HCT116 (cell line): ENCODE results near the gene OR14I1. TPM values are rescaled to one million over a fixed set of nuclear protein-coding genes. Genes with fewer than 3 reads are reported as not detected.

Experiments
- ATAC-seq: fragments of 200-7000 bp; cut with Tn5 transposase; 2 replicates; pipeline ENCODE4 v1.9.1; 2020; ENCODE audit warnings: mild to moderate bottlenecking, moderate library complexity
- BruUV-seq: library from RNA; stranded (reverse); fragments of 400-500 nt; replicated peaks from 2 replicates; lab custom pipeline; 2021; lab: Mats Ljungman, UMichigan
- CTCF ChIA-PET: fragments of 300-600 bp; sonication (Branson Sonifier 250); formaldehyde crosslinking; loops from one replicate; lab custom pipeline; 2021; ENCODE audit warnings: antibody characterized with exemption; lab: Charles Lee
- POLR2A ChIA-PET: fragments of 300-600, 350-600 bp; sonication (Branson Sonifier 250); formaldehyde crosslinking; loops from one replicate; lab custom pipeline; 2021; ENCODE audit warnings: antibody characterized with exemption; lab: Charles Lee
- RAD21 ChIA-PET, 2 experiments: fragments of 300-600 bp; sonication (Branson Sonifier 250); formaldehyde crosslinking; loops; one replicate each; lab custom pipeline; 2023; ENCODE audit warnings: low total read pairs in 2 of 2; ENCODE audit not compliant: uncharacterized antibody in 2 of 2, unreplicated experiment in 2 of 2, low non-redundant PET in 1 of 2; lab: Charles Lee
- DNase-seq: peaks from one replicate; pipeline ENCODE4 v3.0.0-alpha.2; 2010; ENCODE audit warnings: low read depth, low spot score
- H2AFZ ChIP-seq: fragments of 200-600 bp; shearing (Covaris generic), sonication (generic); 2 replicates; pipeline ENCODE4 v1.6.1; 2017; ENCODE audit warnings: low read depth, mixed run types, mixed read lengths, antibody characterized with exemption, low read length; ENCODE audit not compliant: poor library complexity, severe bottlenecking
- H3K27ac ChIP-seq: 2 replicates; pipeline ENCODE4 v1.5.1; 2012; ENCODE audit warnings: low read depth, low read length
- H3K27me3 ChIP-seq: fragments of 200-600 bp; sonication (generic); 2 replicates; pipeline ENCODE4 v1.6.1; 2016; ENCODE audit warnings: mixed run types, low read length, mixed read lengths; ENCODE audit not compliant: insufficient read depth
- H3K36me3 ChIP-seq, 2 experiments: fragments of 200-500 bp in 1 of 2; fragments of 200-600 bp in 1 of 2; sonication (Bioruptor generic) in 1 of 2; sonication (generic) in 1 of 2; 2 replicates each; pipeline versions ENCODE4 v1.5.1 to v1.6.1; 2014 to 2016; ENCODE audit warnings: low read length in 2 of 2, inconsistent platforms in 1 of 2, mixed read lengths in 1 of 2, mixed run types in 1 of 2; ENCODE audit not compliant: insufficient read depth in 2 of 2, control insufficient read depth in 1 of 2
- H3K4me1 ChIP-seq, 2 experiments: fragments of 200-600 bp in 1 of 2; sonication (generic) in 1 of 2; 2 replicates each; pipeline versions ENCODE4 v1.5.1 to v1.6.1; 2012 to 2017; ENCODE audit warnings: low read length in 2 of 2, inconsistent platforms in 1 of 2, mild to moderate bottlenecking in 1 of 2, mixed read lengths in 1 of 2, mixed run types in 1 of 2, moderate library complexity in 1 of 2; ENCODE audit not compliant: insufficient read depth in 2 of 2, control insufficient read depth in 1 of 2
- H3K4me2 ChIP-seq: fragments of 200-600 bp; sonication (generic); 2 replicates; pipeline ENCODE4 v1.6.1; 2017; ENCODE audit warnings: mixed run types, low read length, mixed read lengths
- H3K4me3 ChIP-seq, 2 experiments: fragments of 200-600 bp in 1 of 2; sonication (generic) in 1 of 2; replicated peaks in 1 of 2; 2 replicates each; pipeline ENCODE4 v1.5.1; 2011 to 2016; ENCODE audit warnings: low read length in 2 of 2, control low read depth in 1 of 2, low read depth in 1 of 2, mild to moderate bottlenecking in 1 of 2, mixed read lengths in 1 of 2, mixed run types in 1 of 2
- H3K79me2 ChIP-seq: fragments of 200-600 bp; sonication (generic); 2 replicates; pipeline ENCODE4 v1.6.1; 2017; ENCODE audit warnings: mild to moderate bottlenecking, mixed run types, low read length, moderate library complexity, mixed read lengths; ENCODE audit not compliant: insufficient read depth
- H3K9ac ChIP-seq: fragments of 200-600 bp; sonication (generic); 2 replicates; pipeline ENCODE4 v1.6.1; 2016; ENCODE audit warnings: low read length, mixed read lengths
- H3K9me2 ChIP-seq: fragments of 200-600 bp; sonication (generic), shearing (Covaris generic); 2 replicates; pipeline ENCODE4 v1.6.1; 2017; ENCODE audit warnings: mixed run types, mild to moderate bottlenecking, moderate library complexity; ENCODE audit not compliant: insufficient read depth
- H3K9me3 ChIP-seq, 2 experiments: fragments of 200-500 bp in 1 of 2; fragments of 200-600 bp in 1 of 2; sonication (Bioruptor generic) in 1 of 2; sonication (generic) in 1 of 2; 2 replicates each; pipeline ENCODE4 v1.6.1; 2014 to 2017; ENCODE audit warnings: low read length in 2 of 2, mixed read lengths in 2 of 2, inconsistent platforms in 1 of 2, low read depth in 1 of 2, mild to moderate bottlenecking in 1 of 2, mixed run types in 1 of 2, moderate library complexity in 1 of 2; ENCODE audit not compliant: control insufficient read depth in 1 of 2, insufficient read depth in 1 of 2
- H4K20me1 ChIP-seq: fragments of 200-600 bp; sonication (generic), shearing (Covaris generic); 2 replicates; pipeline ENCODE4 v1.6.1; 2017; ENCODE audit warnings: mixed run types, mild to moderate bottlenecking, moderate library complexity; ENCODE audit not compliant: insufficient read depth
- CBX3 ChIP-seq: IDR thresholded peaks from 2 replicates; pipeline ENCODE4 v1.6.1; 2012; ENCODE audit warnings: low read depth
- CEBPB ChIP-seq: IDR thresholded peaks from 2 replicates; pipeline ENCODE4 v1.6.1; 2012; ENCODE audit warnings: low read depth
- CTCF ChIP-seq, 3 experiments: fragments of 200-600 bp in 1 of 3; sonication (generic) in 1 of 3; IDR thresholded peaks in 2 of 3; conservative IDR thresholded peaks in 1 of 3; 2 replicates each; pipeline ENCODE4 v1.5.1; 2012 to 2017; ENCODE audit warnings: low read depth in 2 of 3, low read length in 2 of 3, antibody characterized with exemption in 1 of 3, borderline replicate concordance in 1 of 3, control low read depth in 1 of 3, mild to moderate bottlenecking in 1 of 3, mixed read lengths in 1 of 3, mixed run types in 1 of 3, moderate library complexity in 1 of 3; ENCODE audit not compliant: insufficient read depth in 1 of 3
- ELF1 ChIP-seq: IDR thresholded peaks from 2 replicates; pipeline ENCODE4 v1.6.1; 2012; ENCODE audit warnings: low read depth, borderline replicate concordance
- EZH2 ChIP-seq: fragments of 200-600 bp; sonication (generic); IDR thresholded peaks from 2 replicates; pipeline ENCODE4 v1.6.1; 2017; ENCODE audit warnings: antibody characterized with exemption, mixed run types
- EZH2phosphoT487 ChIP-seq: fragments of 200-600 bp; IDR thresholded peaks from 2 replicates; pipeline ENCODE4 v1.6.1; 2018; ENCODE audit warnings: antibody characterized with exemption, borderline replicate concordance
- JUND ChIP-seq: IDR thresholded peaks from 2 replicates; pipeline ENCODE4 v1.6.1; 2012
- MAX ChIP-seq: IDR thresholded peaks from 2 replicates; pipeline ENCODE4 v1.6.1; 2012
- POLR2A ChIP-seq: IDR thresholded peaks from 2 replicates; pipeline ENCODE4 v1.7.0; 2011; ENCODE audit warnings: borderline replicate concordance; ENCODE audit not compliant: insufficient read depth, insufficient read length; ENCODE audit errors: extremely low read depth
- TCF7L2 ChIP-seq: IDR thresholded peaks from 2 replicates; pipeline ENCODE4 v1.7.0; 2011; ENCODE audit warnings: borderline replicate concordance, inconsistent platforms; ENCODE audit not compliant: insufficient read depth, insufficient read length; ENCODE audit errors: extremely low read depth
- ZBTB33 ChIP-seq: IDR thresholded peaks from 2 replicates; pipeline ENCODE4 v1.6.1; 2011; ENCODE audit warnings: mild to moderate bottlenecking, low read length, moderate library complexity; ENCODE audit not compliant: insufficient replicate concordance; ENCODE audit errors: extremely low read depth
- intact Hi-C: fragments of 100-400 bp; cut with micrococcal nuclease; formaldehyde crosslinking; loops from 2 replicates; pipeline ENCODE4 v1.10.0; 2022
- total RNA-seq: library from RNA; stranded (reverse); gene quantifications from one replicate; pipeline ENCODE4 v1.2.1, GENCODE V29; 2021; ENCODE audit not compliant: unreplicated experiment

The OR14I1 gene
- total RNA-seq, 1 experiment from 2014 or later: not detected

- no peaks in the 10 kb centered on the region for H3K79me2 ChIP-seq
- ATAC-seq (no peak), DNase-seq (no peak)
- ChIA-PET POLR2A (no interaction called here), RAD21 (no interaction called here), CTCF (no interaction called here)
- no peak overlapping the region for H3K27ac ChIP-seq
- H3K27me3 ChIP-seq: no peaks in the 10 kb centered on the region
- no peak overlapping the region for H3K4me2 ChIP-seq
- BruUV-seq: no TSS peak
- no peaks in the 10 kb centered on the region for H3K9me2 ChIP-seq
- H2AFZ ChIP-seq: no peak overlapping the region
- intact Hi-C loops: no loop called here
- no peak for TF ChIP-seq ZBTB33
- no peak for TF ChIP-seq MAX
- no peak for TF ChIP-seq EZH2phosphoT487
- H3K9me3 ChIP-seq: no peaks in the 10 kb centered on the region
- no peak overlapping the region for H3K4me3 ChIP-seq
- no peaks in the 10 kb centered on the region for H3K36me3 ChIP-seq
- no peaks in the 10 kb centered on the region for H4K20me1 ChIP-seq
- H3K9ac ChIP-seq: no peak overlapping the region
- no peaks in the 10 kb centered on the region for H3K4me1 ChIP-seq
Measured at GRCh38 chr1:248699099-248699498, 3.5 kb downstream of the OR14I1 start.

GRCh38 chr1:248697907-248698306 lies 4.7 kb downstream of the OR14I1 start:
- ATAC-seq (no peak), DNase-seq (no peak)
- Histone ChIP-seq H3K27ac (no peak overlapping the region), H3K36me3 (no peaks in the 10 kb centered on the region), H3K4me2 (no peak overlapping the region), H3K4me3 (no peak overlapping the region), H3K79me2 (no peaks in the 10 kb centered on the region), H3K9ac (no peak overlapping the region), H3K9me2 (no peaks in the 10 kb centered on the region), H2AFZ (no peak overlapping the region), H3K27me3 (no peaks in the 10 kb centered on the region), H3K4me1 (no peaks in the 10 kb centered on the region), H4K20me1 (no peaks in the 10 kb centered on the region), H3K9me3 (no peaks in the 10 kb centered on the region)
- POLR2A ChIA-PET: no interaction called here
- CTCF ChIA-PET: no interaction called here
- RAD21 ChIA-PET: no interaction called here
- no TSS peak for BruUV-seq
- intact Hi-C loops: no loop called here
- TF ChIP-seq TCF7L2 (no peak), POLR2A (no peak), CTCF (IDR thresholded peaks at IDR 0.05 in 2 of 3, conservative IDR thresholded peaks at IDR 0.05 in 1 of 3; ENCODE audit: borderline replicate concordance in 1 of 3, insufficient read depth in 1 of 3, low read depth in 2 of 3, low read length in 2 of 3) (no peak), JUND (no peak), EZH2 (no peak), ELF1 (no peak), EZH2phosphoT487 (no peak), CBX3 (no peak), CEBPB (no peak), ZBTB33 (no peak), MAX (no peak)
